Measurements from ENCODE around the gene NUMA1. TPM values are rescaled to one million over a fixed set of nuclear protein-coding genes. Genes with fewer than 3 reads are reported as not detected.

NUMA1 gene
- total and polyA plus RNA-seq, 9 of the 15 experiments (the other 6 are each of a cell fraction or from before 2014, with no cell fraction given), result 4.1 to 104 (median 51.2) TPM

- TF ChIP-seq PPARD (CRISPR knock-in tag; IDR thresholded peaks at IDR 0.05) (no peak), ARID1B (IDR thresholded peaks at IDR 0.05) (peak; percentile 48; the same call in 1 of the 2 replicates), HMG20B (CRISPR knock-in tag; IDR thresholded peaks at IDR 0.05) (no peak), TOE1 (IDR thresholded peaks at IDR 0.05; ENCODE audit: borderline replicate concordance) (no peak), TOE1 (CRISPR knock-in tag; IDR thresholded peaks at IDR 0.05; ENCODE audit: borderline replicate concordance, low read depth) (no peak), SOX6 (IDR thresholded peaks at IDR 0.05) (no peak), ARID3A (IDR thresholded peaks at IDR 0.05; ENCODE audit: borderline replicate concordance, low read depth, low read length) (no peak), MCM7 (IDR thresholded peaks at IDR 0.05) (no peak), HDAC1 (IDR thresholded peaks at IDR 0.05) (no peak), POU5F1 (IDR thresholded peaks at IDR 0.05; ENCODE audit: borderline replicate concordance, low read depth, low read length, partially characterized antibody) (no peak), CXXC5 (CRISPR knock-in tag; IDR thresholded peaks at IDR 0.05) (0 out of 2 replicates have a peak, but pooled peaks have one; percentile 28), MAFF (IDR thresholded peaks at IDR 0.05; ENCODE audit: low read length) (peak; percentile 36; the same call in 1 of the 2 replicates), TEAD4 (IDR thresholded peaks at IDR 0.05; ENCODE audit: low read length) (no peak), TEAD4 (CRISPR knock-in tag; IDR thresholded peaks at IDR 0.05; ENCODE audit: borderline replicate concordance) (no peak), CHD2 (IDR thresholded peaks at IDR 0.05; ENCODE audit: low read depth, low read length) (no peak), PREB (CRISPR knock-in tag; IDR thresholded peaks at IDR 0.05) (no peak), CBFA2T3 (IDR thresholded peaks at IDR 0.05) (peak; percentile 53), HINFP (tag; conservative IDR thresholded peaks at IDR 0.05; ENCODE audit: low read depth) (no peak), ZNF668 (CRISPR knock-in tag; IDR thresholded peaks at IDR 0.05) (no peak), MYC (IDR thresholded peaks at IDR 0.05; ENCODE audit: low read depth, low read length) (no peak), MYC (CRISPR knock-in tag; IDR thresholded peaks at IDR 0.05; ENCODE audit: borderline replicate concordance, low read depth) (no peak), NELFE (IDR thresholded peaks at IDR 0.05; ENCODE audit: insufficient read depth, insufficient read length) (no peak), JUND (IDR thresholded peaks at IDR 0.05; ENCODE audit: borderline replicate concordance, low read depth, low read length) (0 out of 2 replicates have a peak, but pooled peaks have one; percentile 15), JUND (tag; IDR thresholded peaks at IDR 0.05; ENCODE audit: borderline replicate concordance, low read depth, low read length) (peak; percentile 55; the same call in 1 of the 3 replicates), RBM14 (IDR thresholded peaks at IDR 0.05; ENCODE audit: borderline replicate concordance, insufficient read depth, low read depth, low read length) (no peak), IRF2 (CRISPR knock-in tag; IDR thresholded peaks at IDR 0.05) (no peak), PTTG1 (tag; IDR thresholded peaks at IDR 0.05; ENCODE audit: low read depth) (no peak), EP300 (IDR thresholded peaks at IDR 0.05; ENCODE audit: low read length) (no peak; the same call in 1 of the 2 replicates), WHSC1 (IDR thresholded peaks at IDR 0.05; ENCODE audit: low read length) (no peak)
Measured at GRCh38 chr11:72100462-72100861, 20.1 kb upstream of the NUMA1 start (continued).

Data from K562 (cell line).